ENCODE data around the gene CAPN2. TPM values are rescaled to one million over a fixed set of nuclear protein-coding genes. Genes with fewer than 3 reads are reported as not detected.
A peak's percentile ranks its signal among the peaks of the same experiment; 100 is the strongest.

The CAPN2 gene
- total and polyA plus RNA-seq, 3 experiments from 2014 or later = 79.8 to 252 (median 82.9) TPM

DNA sequence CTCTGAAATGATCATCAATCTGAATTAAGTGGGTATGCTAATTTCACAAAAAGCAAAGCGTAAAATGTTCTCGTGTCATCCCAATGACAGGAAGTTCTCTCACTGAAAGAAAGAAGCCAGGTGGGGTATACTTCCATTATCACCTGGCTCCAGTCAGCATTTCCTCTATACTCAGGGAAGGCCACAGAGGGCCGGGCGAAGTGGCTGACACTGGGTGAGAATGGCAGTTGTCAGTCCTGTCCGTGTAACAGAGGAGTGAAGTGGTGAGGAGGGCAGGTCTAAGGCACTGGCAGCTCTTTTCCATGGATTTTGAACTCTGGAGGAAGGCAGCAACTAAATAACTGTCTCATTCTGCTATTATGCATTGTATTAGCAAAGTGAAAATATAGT lies 60.4 kb downstream of the CAPN2 start:
- H3K27ac Mint-ChIP-seq = peak overlapping the region in 2 of 8 donors; percentile 42 to 69
- peaks cover 8 to 88% (median 26%) of the 10 kb centered on the region in 3 donors for H3K36me3 Mint-ChIP-seq

DNA sequence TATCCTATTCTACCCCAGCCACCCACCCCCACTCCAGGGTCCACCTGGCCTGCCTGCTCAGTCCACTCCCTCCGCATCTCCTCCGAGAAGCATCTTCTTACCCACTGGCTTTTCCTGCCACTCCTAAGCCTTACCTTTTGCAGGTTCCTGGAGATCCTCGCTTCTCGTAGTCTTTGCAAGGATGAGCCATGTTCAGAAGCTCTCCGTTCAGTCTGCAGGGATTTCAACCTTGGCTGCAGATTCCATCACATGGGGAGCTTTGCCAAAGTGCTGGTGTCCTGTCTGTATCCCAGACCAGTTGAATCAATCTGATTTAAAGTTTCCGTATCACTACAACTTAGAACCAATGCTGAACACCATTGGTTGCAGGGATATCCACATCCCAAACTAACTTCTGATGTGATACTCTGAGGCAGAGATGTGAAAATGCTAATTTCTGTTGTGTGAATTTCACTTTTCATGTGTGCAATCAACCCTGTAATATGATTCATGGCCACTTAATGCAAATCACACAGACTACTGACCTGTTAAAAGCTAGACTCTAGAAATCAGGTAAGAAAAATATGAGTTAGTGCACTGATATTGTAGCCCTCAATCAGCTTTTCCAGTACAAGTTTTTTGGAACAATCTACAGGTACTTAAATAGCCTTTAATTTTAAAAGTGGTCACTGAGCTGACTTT lies 61.9 kb downstream of the CAPN2 start:
- Mint-ChIP-seq H3K27me3 (no peaks in the 10 kb centered on the region), H3K9me3 (no peaks in the 10 kb centered on the region), H3K4me1 (peaks cover 20 to 34% (median 22%) of the 10 kb centered on the region in 3 donors), H3K36me3 (peaks cover 8 to 94% (median 30%) of the 10 kb centered on the region in 3 donors), H3K27ac (peak overlapping the region in 4 of 8 donors; percentile 21 to 76 (median 46)), H3K4me3 (no peak overlapping the region)
- Histone ChIP-seq H3K27ac (ENCODE audit: low read depth, low read length) (peak overlapping the region; percentile 18), H3K27me3 (ENCODE audit: insufficient read depth, low read length, poor library complexity, severe bottlenecking) (no peaks in the 10 kb centered on the region), H3K9me3 (ENCODE audit: low read length) (no peaks in the 10 kb centered on the region), H3K36me3 (ENCODE audit: insufficient read depth, low read length) (peaks cover 56% of the 10 kb centered on the region), H3K4me3 (ENCODE audit: low read length) (no peak overlapping the region), H3K4me1 (ENCODE audit: insufficient read depth, low read length) (peaks cover 18% of the 10 kb centered on the region)
- DNase-seq = no peak
- ChIA-PET POLR2A (no interaction called here), CTCF (interaction anchor here (1.4 kb wide), 1 partner anchor 63 kb away, joined by 3 read pairs; no protein-coding TSS in a partner anchor)

More for the DNA sequence above, 60.4 kb downstream of the CAPN2 start:
- H3K36me3 ChIP-seq (ENCODE audit: insufficient read depth, low read length) = peaks cover 50% of the 10 kb centered on the region
- H3K27ac ChIP-seq (ENCODE audit: low read depth, low read length) = peak overlapping the region; percentile 58
- CTCF ChIA-PET = interaction anchor here (1.1 to 1.6 kb wide), 3 partner anchors 23 to 76 kb away, joined by 3 to 4 read pairs (median 3); partner anchors contain the start of gene CAPN2
- Mint-ChIP-seq H3K4me1 (peaks cover 20 to 34% (median 22%) of the 10 kb centered on the region in 3 donors), H3K9me3 (no peaks in the 10 kb centered on the region), H3K4me3 (no peak overlapping the region), H3K27me3 (no peaks in the 10 kb centered on the region)
- H3K4me1 ChIP-seq (ENCODE audit: insufficient read depth, low read length) = peaks cover 18% of the 10 kb centered on the region
- DNase-seq = no peak
- POLR2A ChIA-PET = interaction anchor here (0.6 kb wide), 1 partner anchor 70 kb away, joined by 5 read pairs; no protein-coding TSS in a partner anchor
- no peak overlapping the region for H3K4me3 ChIP-seq (ENCODE audit: low read length)
- no peaks in the 10 kb centered on the region for H3K9me3 ChIP-seq (ENCODE audit: low read length)
- H3K27me3 ChIP-seq (ENCODE audit: insufficient read depth, low read length, poor library complexity, severe bottlenecking) = no peaks in the 10 kb centered on the region

DNA sequence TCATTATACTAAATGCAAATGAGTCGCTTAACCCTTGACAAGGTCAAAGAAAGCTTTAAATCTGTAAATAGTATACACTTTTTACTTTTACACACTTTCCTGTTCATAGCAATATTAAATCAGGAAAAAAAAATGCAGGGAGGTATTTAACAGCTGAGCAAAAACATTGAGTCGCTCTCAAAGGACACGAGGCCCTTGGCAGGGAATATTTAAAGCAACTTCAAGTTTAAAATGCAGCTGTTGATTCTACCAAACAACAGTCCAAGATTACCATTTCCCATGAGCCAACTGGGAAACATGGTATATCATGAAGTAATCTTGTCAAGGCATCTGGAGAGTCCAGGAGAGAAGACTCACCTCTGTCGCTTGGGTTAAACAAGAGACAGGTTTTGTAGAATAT lies 62.7 kb downstream of the CAPN2 start:
- Histone ChIP-seq H3K27me3 (ENCODE audit: insufficient read depth, low read length, poor library complexity, severe bottlenecking) (no peaks in the 10 kb centered on the region), H3K4me3 (ENCODE audit: low read length) (no peak overlapping the region), H3K4me1 (ENCODE audit: insufficient read depth, low read length) (peaks cover 18% of the 10 kb centered on the region), H3K36me3 (ENCODE audit: insufficient read depth, low read length) (peaks cover 49% of the 10 kb centered on the region), H3K9me3 (ENCODE audit: low read length) (no peaks in the 10 kb centered on the region), H3K27ac (ENCODE audit: low read depth, low read length) (no peak overlapping the region)
- CTCF ChIA-PET = interaction anchor here (0.9 to 1.4 kb wide), 3 partner anchors 26 to 76 kb away, joined by 3 to 4 read pairs (median 3); no protein-coding TSS in a partner anchor
- H3K4me3 Mint-ChIP-seq = no peak overlapping the region
- POLR2A ChIA-PET = no interaction called here
- peak overlapping the region in 5 of 8 donors; percentile 21 to 70 (median 38) for H3K27ac Mint-ChIP-seq
- DNase-seq = no peak
- peaks cover 8 to 93% (median 22%) of the 10 kb centered on the region in 3 donors for H3K36me3 Mint-ChIP-seq
- H3K27me3 Mint-ChIP-seq = no peaks in the 10 kb centered on the region
- peaks cover 20 to 34% (median 22%) of the 10 kb centered on the region in 3 donors for H3K4me1 Mint-ChIP-seq
- H3K9me3 Mint-ChIP-seq = no peaks in the 10 kb centered on the region

DNA sequence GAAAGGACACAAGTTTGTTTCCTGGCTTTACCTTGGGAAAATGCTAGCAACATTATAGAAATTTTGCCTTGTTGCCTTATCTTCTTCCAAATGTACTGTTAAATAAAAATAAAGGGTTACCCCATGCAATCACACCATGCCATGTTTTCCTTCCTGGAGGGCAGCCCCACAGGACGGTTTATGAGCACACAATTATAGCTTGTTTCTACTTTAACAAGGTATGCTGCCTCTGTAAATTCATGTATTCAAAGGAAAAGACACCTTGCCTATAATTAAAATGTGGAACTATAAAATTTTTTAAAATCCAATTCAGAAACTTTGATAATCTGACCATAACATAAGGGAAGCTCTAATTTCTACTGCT lies 63.4 kb downstream of the CAPN2 start:
- H3K27ac Mint-ChIP-seq = peak overlapping the region; percentile 10 to 98 (median 84)
- H3K4me3 Mint-ChIP-seq = peak overlapping the region in 1 of 7 donors; percentile 29
- POLR2A ChIA-PET = no interaction called here
- no peaks in the 10 kb centered on the region for H3K9me3 Mint-ChIP-seq
- H3K27ac ChIP-seq (ENCODE audit: low read depth, low read length) = peak overlapping the region; percentile 49
- peaks cover 48% of the 10 kb centered on the region for H3K36me3 ChIP-seq (ENCODE audit: insufficient read depth, low read length)
- no peak overlapping the region for H3K4me3 ChIP-seq (ENCODE audit: low read length)
- H3K27me3 Mint-ChIP-seq = no peaks in the 10 kb centered on the region
- no peaks in the 10 kb centered on the region for H3K27me3 ChIP-seq (ENCODE audit: insufficient read depth, low read length, poor library complexity, severe bottlenecking)
- H3K36me3 Mint-ChIP-seq = peaks cover 8 to 93% (median 22%) of the 10 kb centered on the region in 3 donors
- CTCF ChIA-PET = interaction anchor here (0.8 to 1.4 kb wide), 5 partner anchors 27 to 77 kb away, joined by 3 to 4 read pairs (median 3); no protein-coding TSS in a partner anchor
- DNase-seq = no peak
- H3K4me1 Mint-ChIP-seq = peaks cover 20 to 34% (median 22%) of the 10 kb centered on the region in 3 donors
- H3K9me3 ChIP-seq (ENCODE audit: low read length) = no peaks in the 10 kb centered on the region
- H3K4me1 ChIP-seq (ENCODE audit: insufficient read depth, low read length) = peaks cover 18% of the 10 kb centered on the region

DNA sequence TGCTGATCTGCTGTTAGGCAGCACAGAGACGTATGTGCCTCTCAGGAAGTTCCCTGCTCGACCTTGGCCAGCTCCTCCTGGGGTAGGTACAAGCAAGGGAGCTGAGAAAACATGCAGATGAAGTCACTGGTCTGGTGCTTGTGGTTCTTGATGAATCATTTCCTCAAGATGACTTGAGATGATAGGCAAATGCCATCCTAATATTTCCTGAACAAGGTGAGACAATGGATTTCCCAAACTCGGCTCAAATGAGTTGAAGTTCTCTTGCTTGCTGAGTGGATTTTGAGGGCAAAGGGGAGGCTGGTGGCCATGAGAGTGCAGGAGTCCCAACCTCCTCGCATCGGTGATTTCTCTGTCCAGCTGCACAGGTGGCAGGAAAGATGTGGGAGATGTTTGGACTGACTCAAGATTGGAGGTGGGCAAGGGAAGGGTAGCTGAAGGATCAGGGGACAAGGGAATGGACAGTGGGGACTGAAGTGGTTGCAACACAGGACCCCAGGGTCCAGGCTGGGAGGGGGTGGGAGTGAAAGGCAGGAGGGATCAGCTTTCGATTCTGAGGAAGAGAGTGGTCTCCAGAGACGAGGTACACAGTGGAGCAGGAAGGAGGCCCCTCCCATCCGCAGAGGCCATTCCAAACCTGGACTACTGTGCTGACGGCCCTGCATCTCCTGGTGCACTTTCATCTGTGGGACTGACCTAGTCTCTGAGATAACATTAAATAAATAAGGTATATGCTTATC lies 63.9 kb downstream of the CAPN2 start:
- Histone ChIP-seq H3K4me3 (ENCODE audit: low read length) (no peak overlapping the region), H3K27ac (ENCODE audit: low read depth, low read length) (peak overlapping the region; percentile 49), H3K27me3 (ENCODE audit: insufficient read depth, low read length, poor library complexity, severe bottlenecking) (no peaks in the 10 kb centered on the region), H3K4me1 (ENCODE audit: insufficient read depth, low read length) (peaks cover 14% of the 10 kb centered on the region), H3K36me3 (ENCODE audit: insufficient read depth, low read length) (peaks cover 46% of the 10 kb centered on the region), H3K9me3 (ENCODE audit: low read length) (no peaks in the 10 kb centered on the region)
- Mint-ChIP-seq H3K4me1 (peaks cover 20 to 35% (median 23%) of the 10 kb centered on the region in 3 donors), H3K27ac (peak overlapping the region; percentile 10 to 98 (median 84)), H3K36me3 (peaks cover 8 to 92% (median 21%) of the 10 kb centered on the region in 3 donors), H3K9me3 (no peaks in the 10 kb centered on the region), H3K27me3 (no peaks in the 10 kb centered on the region), H3K4me3 (peak overlapping the region in 1 of 7 donors; percentile 29)
- ChIA-PET CTCF (interaction anchor here (0.8 to 1.4 kb wide), 5 partner anchors 27 to 78 kb away, joined by 3 to 4 read pairs (median 3); no protein-coding TSS in a partner anchor), POLR2A (no interaction called here)
- DNase-seq = peak in 3 of 5 donors; percentile 10 to 68 (median 12)

DNA sequence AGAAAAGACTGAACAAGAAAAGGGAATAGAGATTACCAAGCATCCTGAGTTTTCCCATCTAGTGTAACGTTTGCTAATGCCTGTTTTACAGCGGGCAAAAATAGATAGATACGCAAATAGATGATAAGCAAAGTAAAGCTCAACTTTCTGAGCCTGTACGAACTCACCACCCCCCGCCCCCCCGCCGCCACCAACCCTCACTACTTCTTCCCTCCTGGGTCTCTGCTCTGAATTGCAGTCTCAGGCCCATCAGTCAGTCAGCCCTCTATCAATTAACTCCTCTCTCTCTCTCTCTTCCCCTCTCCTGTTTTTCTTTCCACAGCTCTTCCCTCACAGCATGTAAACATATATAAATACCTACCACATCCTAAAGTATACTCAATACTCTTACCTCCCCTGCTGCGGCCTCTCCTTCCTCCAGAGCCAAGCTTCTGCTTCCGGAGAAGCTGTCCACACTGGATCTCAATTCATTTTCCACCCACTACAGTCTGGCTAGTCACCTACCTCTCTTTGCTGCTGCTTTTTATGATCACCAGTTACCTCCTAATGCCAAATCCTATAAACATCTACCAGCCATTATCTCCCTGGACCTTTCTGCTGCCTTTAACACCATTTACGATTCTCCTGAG lies 64.6 kb downstream of the CAPN2 start:
- CTCF ChIA-PET = no interaction called here
- peaks cover 39% of the 10 kb centered on the region for H3K36me3 ChIP-seq (ENCODE audit: insufficient read depth, low read length)
- POLR2A ChIA-PET = no interaction called here
- no peaks in the 10 kb centered on the region for H3K27me3 ChIP-seq (ENCODE audit: insufficient read depth, low read length, poor library complexity, severe bottlenecking)
- peaks cover 14% of the 10 kb centered on the region for H3K4me1 ChIP-seq (ENCODE audit: insufficient read depth, low read length)
- Mint-ChIP-seq H3K4me3 (peak overlapping the region in 1 of 7 donors; percentile 60), H3K4me1 (peaks cover 21 to 28% (median 22%) of the 10 kb centered on the region in 3 donors), H3K27me3 (no peaks in the 10 kb centered on the region), H3K27ac (peak overlapping the region in 7 of 8 donors; percentile 21 to 98 (median 86)), H3K36me3 (peaks cover 8 to 86% (median 15%) of the 10 kb centered on the region in 3 donors), H3K9me3 (no peaks in the 10 kb centered on the region)
- DNase-seq = no peak
- H3K4me3 ChIP-seq (ENCODE audit: low read length) = no peak overlapping the region
- H3K9me3 ChIP-seq (ENCODE audit: low read length) = no peaks in the 10 kb centered on the region
- H3K27ac ChIP-seq (ENCODE audit: low read depth, low read length) = peak overlapping the region; percentile 58

DNA sequence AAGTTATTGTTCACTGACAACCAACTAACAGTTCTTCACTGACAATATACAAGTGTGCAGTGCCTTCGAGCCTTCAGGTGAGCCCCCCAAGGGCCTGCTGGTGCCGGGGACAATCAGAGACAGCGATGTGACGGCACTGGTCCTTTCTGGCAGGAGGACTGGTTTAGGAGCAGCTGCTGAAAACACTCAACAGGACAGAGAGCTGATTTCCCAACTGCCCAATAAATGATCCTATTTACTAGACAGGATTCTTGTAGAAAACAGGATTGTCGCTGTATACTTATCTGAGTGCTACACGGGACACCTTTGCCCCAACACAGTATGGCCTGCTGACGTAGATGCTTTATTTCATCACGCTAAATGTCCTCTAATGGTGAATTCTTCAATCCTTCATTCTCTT lies 68.0 kb downstream of the CAPN2 start:
- ChIA-PET POLR2A (no interaction called here), CTCF (interaction anchor here (0.9 to 2.4 kb wide), 4 partner anchors 20 to 82 kb away, joined by 3 to 8 read pairs (median 4); no protein-coding TSS in a partner anchor)
- no peak overlapping the region for H3K4me3 ChIP-seq (ENCODE audit: low read length)
- H3K36me3 ChIP-seq (ENCODE audit: insufficient read depth, low read length) = peaks cover 20% of the 10 kb centered on the region
- no peaks in the 10 kb centered on the region for H3K9me3 ChIP-seq (ENCODE audit: low read length)
- H3K4me3 Mint-ChIP-seq = no peak overlapping the region
- H3K36me3 Mint-ChIP-seq = peaks cover 0 to 84% (median 13%) of the 10 kb centered on the region in 3 donors
- H3K4me1 Mint-ChIP-seq = peaks cover 16 to 26% (median 23%) of the 10 kb centered on the region in 3 donors
- H3K4me1 ChIP-seq (ENCODE audit: insufficient read depth, low read length) = peaks cover 12% of the 10 kb centered on the region
- DNase-seq = no peak
- no peak overlapping the region for H3K27ac ChIP-seq (ENCODE audit: low read depth, low read length)
- peak overlapping the region in 4 of 8 donors; percentile 30 to 74 (median 53) for H3K27ac Mint-ChIP-seq
- H3K9me3 Mint-ChIP-seq = no peaks in the 10 kb centered on the region
- H3K27me3 Mint-ChIP-seq = no peaks in the 10 kb centered on the region
- H3K27me3 ChIP-seq (ENCODE audit: insufficient read depth, low read length, poor library complexity, severe bottlenecking) = no peaks in the 10 kb centered on the region
